GM06990 (cell line): ENCODE measurements around the gene NRXN2.

ENCODE experiments used
- DNase-seq: peaks from one replicate; pipeline ENCODE4 v3.0.0-alpha.2; 2011; ENCODE audit not compliant: insufficient read length; ENCODE audit errors: extremely low read depth
- H3K27me3 ChIP-seq: replicated peaks from 2 replicates; pipeline ENCODE4 v1.6.0; 2011; ENCODE audit warnings: low read length; ENCODE audit not compliant: control insufficient read depth, insufficient read depth
- H3K36me3 ChIP-seq: 2 replicates; pipeline ENCODE4 v1.5.1; 2011; ENCODE audit warnings: low read length; ENCODE audit not compliant: control insufficient read depth, insufficient read depth
- H3K4me3 ChIP-seq: replicated peaks from 2 replicates; pipeline ENCODE4 v1.5.1; 2011; ENCODE audit warnings: low read depth, mild to moderate bottlenecking, control low read depth, low read length
- TF ChIP-seq, protein P1 (sequence below): IDR thresholded peaks from 2 replicates; pipeline ENCODE4 v1.5.1; 2011; ENCODE audit warnings: low read length, control low read depth, mild to moderate bottlenecking, inconsistent platforms; ENCODE audit not compliant: insufficient read depth, poor library complexity, severe bottlenecking

Gene NRXN2

DNA sequence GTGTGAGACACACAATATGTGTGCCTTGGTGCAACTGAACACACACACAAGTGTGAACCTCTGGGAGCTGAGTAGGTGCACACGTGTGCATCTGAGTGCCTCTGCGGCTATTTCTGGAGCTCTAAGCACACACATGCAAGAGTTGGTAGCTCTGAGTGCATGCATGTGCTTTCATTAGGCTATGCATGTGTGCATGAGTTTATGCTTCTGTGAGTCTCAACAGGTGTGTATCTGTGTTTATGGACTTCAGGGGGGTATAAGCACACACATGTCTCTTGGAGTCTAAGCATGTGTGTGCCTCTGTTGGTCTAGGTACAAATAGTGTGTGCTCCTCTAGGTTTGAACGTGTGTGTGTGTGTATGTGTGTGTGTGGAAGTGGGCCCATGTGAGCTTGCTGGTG, 106.2 kb downstream of the NRXN2 start:
- no peaks in the 10 kb centered on the region for H3K36me3 ChIP-seq
- H3K27me3 ChIP-seq, result peaks cover 1% of the 10 kb centered on the region; the same call in 1 of the 2 replicates
- no peak for DNase-seq
- no peak overlapping the region for H3K4me3 ChIP-seq
- TF ChIP-seq, protein P1, sequence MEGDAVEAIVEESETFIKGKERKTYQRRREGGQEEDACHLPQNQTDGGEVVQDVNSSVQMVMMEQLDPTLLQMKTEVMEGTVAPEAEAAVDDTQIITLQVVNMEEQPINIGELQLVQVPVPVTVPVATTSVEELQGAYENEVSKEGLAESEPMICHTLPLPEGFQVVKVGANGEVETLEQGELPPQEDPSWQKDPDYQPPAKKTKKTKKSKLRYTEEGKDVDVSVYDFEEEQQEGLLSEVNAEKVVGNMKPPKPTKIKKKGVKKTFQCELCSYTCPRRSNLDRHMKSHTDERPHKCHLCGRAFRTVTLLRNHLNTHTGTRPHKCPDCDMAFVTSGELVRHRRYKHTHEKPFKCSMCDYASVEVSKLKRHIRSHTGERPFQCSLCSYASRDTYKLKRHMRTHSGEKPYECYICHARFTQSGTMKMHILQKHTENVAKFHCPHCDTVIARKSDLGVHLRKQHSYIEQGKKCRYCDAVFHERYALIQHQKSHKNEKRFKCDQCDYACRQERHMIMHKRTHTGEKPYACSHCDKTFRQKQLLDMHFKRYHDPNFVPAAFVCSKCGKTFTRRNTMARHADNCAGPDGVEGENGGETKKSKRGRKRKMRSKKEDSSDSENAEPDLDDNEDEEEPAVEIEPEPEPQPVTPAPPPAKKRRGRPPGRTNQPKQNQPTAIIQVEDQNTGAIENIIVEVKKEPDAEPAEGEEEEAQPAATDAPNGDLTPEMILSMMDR, result no peak

DNA sequence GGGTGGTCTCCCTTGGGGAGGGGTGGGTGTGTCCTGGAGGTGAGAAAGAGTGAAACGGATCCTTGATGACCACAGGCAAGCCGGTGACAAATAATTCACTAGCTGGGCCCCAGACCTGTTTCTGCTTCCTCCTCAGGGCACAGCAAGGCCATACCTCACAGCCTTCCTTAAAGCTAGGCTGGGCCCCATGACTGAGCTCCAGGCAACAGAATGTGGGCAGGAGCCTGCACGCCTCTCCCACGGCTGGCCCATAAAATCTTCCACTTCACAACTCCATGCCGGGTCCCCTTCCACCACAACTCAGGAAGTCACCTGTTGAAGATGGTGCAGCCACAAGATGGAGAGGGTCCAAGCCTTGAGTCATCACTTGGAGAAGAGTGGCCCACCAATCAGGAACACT, 108.1 kb downstream of the NRXN2 start:
- Histone ChIP-seq H3K27me3 (peaks cover 1% of the 10 kb centered on the region; the same call in 1 of the 2 replicates), H3K4me3 (no peak overlapping the region), H3K36me3 (no peaks in the 10 kb centered on the region)
- TF ChIP-seq, protein P1, result no peak
- DNase-seq, result no peak

DNA sequence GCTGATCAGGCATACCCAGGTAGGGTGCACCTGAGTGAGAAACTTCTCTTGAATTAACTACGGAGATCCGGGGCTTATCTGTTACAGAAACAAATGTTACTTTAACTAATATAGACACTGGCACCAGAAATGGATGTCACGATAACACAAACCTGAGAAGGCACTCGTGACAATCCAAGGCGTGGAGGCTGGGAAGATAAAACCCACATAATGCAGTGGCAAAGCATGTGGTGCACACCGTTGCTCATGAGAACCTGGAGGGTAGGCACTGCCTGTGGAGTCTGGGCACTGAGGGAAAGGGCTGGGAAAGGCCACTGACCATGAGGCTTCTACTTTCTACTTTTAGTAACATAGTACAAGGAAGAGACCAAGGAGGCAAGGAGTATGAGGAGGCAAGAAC, 109.3 kb downstream of the NRXN2 start:
- no peaks in the 10 kb centered on the region for H3K36me3 ChIP-seq
- TF ChIP-seq, protein P1, result no peak
- H3K27me3 ChIP-seq, result peaks cover 1% of the 10 kb centered on the region; the same call in 1 of the 2 replicates
- H3K4me3 ChIP-seq, result no peak overlapping the region
- no peak for DNase-seq

DNA sequence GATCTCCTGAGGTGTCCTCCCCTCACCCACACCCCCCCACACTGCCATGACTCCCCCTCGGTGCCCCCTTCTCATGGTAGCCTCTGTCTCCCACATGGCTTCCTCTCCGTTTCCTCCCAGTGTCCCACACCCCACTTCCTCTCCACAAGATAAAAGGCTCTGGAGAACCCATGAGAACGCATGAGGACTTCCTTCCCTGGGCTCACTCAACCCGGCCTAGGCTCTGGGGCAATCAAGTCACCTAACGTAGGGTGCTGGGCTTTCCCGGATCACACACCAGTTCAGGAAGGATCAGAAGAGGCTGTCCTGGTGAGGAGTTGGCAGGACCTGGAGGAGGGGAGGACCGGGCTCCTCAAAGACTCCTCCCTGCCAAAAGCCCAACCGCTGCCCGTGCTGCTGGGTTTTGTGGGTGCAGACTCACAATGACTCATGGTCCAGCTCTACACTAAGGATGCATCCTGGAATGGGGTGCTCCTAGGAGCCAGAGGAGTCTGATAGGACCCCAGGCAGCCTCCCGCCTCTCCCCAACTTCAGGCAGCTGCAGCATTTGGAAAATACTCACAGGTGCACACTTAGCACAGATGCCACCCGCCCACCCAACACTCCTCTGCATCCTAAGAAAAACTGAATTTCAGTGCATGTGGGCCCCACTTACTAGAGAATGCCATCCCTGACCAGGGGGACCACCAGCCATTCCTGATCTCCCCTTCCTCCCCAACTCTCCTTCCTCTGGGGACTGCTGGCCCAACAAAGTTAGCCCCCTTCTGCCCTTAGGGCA, 110.9 kb downstream of the NRXN2 start:
- TF ChIP-seq, protein P1, result no peak
- H3K4me3 ChIP-seq, result no peak overlapping the region
- H3K27me3 ChIP-seq, result peaks cover 1% of the 10 kb centered on the region; the same call in 1 of the 2 replicates
- DNase-seq, result no peak
- H3K36me3 ChIP-seq, result no peaks in the 10 kb centered on the region

DNA sequence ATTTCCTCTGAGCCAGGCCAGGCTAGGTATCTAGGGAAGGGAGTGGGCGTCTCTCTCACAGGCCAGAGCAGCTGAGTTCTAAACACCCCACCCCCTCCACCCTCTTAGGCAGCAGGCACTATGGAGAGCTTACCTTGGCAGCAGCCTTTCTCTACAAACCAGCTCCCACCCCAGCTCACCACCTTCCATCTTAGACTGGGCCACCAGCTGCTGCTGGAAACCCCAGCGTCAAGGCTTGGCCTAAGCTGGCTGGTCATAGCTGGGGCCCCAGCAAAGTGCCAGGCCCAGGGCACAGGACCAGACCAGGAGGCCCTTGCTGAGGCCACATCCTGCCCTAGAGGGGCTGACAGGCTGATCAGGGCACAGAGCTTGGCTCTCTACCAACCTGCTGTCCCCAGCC, 111.8 kb downstream of the NRXN2 start:
- no peak for DNase-seq
- TF ChIP-seq, protein P1, result no peak
- H3K27me3 ChIP-seq, result no peaks in the 10 kb centered on the region; the same call in 1 of the 2 replicates
- H3K4me3 ChIP-seq, result no peak overlapping the region
- H3K36me3 ChIP-seq, result no peaks in the 10 kb centered on the region

DNA sequence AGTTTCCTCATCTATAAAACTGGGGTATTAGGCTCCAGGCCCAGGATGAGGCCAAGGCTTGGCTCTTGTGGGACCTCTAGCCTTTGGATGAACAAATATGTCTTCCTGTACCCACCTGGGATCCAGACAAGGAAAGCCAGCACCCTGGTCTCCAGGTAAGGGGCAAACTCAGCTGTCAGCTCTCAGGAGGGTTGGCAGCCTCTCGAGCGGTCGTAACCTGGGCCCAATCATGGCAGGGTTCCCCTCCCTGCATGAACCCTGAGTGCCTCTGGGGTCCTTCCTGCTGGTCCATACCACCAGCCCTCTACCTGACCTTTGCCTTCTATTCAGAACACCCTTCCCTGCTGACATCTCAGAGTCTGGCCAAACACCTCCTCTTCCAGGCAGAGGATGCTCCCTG, 112.4 kb downstream of the NRXN2 start:
- TF ChIP-seq, protein P1, result no peak
- Histone ChIP-seq H3K36me3 (no peaks in the 10 kb centered on the region), H3K27me3 (no peaks in the 10 kb centered on the region; the same call in 1 of the 2 replicates), H3K4me3 (no peak overlapping the region)
- no peak for DNase-seq
